ENCODE data around the gene FRMD4B. TPM values are rescaled to one million over a fixed set of nuclear protein-coding genes. Genes with fewer than 3 reads are reported as not detected.

Gene FRMD4B
- total RNA-seq, 2 experiments from 2014 or later, result 8.0 to 8.3 TPM

- Mint-ChIP-seq H3K27ac (no peak overlapping the region), H3K27me3 (peaks cover 2% of the 10 kb centered on the region), H3K36me3 (ENCODE audit: low read depth) (no peaks in the 10 kb centered on the region), H3K4me3 (no peak overlapping the region), H3K9me3 (ENCODE audit: low read depth) (peaks cover 4% of the 10 kb centered on the region), H3K4me1 (peaks cover under 1% of the 10 kb centered on the region)
- no peak for ATAC-seq
- intact Hi-C loops (cut with DNase I, micrococcal nuclease), result no loop called here
- no peak for DNase-seq
- ChIA-PET POLR2A (no interaction called here), CTCF (interaction anchor here (1.0 kb wide), 1 partner anchor 14 kb away, joined by 3 read pairs; no protein-coding TSS in a partner anchor)
Observed at GRCh38 chr3:69405067-69405466, 19.2 kb upstream of the FRMD4B start.

GRCh38 chr3:69403454-69403853, 17.6 kb upstream of the FRMD4B start:
- ChIA-PET CTCF (interaction anchor here (0.6 to 0.8 kb wide), 2 partner anchors 242 to 258 kb away, joined by 3 to 6 read pairs; no protein-coding TSS in a partner anchor), POLR2A (no interaction called here)
- peaks cover 4% of the 10 kb centered on the region for H3K27me3 Mint-ChIP-seq
- ATAC-seq (no peak), DNase-seq (no peak)
- H3K9me3 Mint-ChIP-seq (ENCODE audit: low read depth), result peaks cover 4% of the 10 kb centered on the region
- no peaks in the 10 kb centered on the region for H3K4me1 Mint-ChIP-seq
- H3K27ac Mint-ChIP-seq, result no peak overlapping the region
- no peaks in the 10 kb centered on the region for H3K36me3 Mint-ChIP-seq (ENCODE audit: low read depth)
- no peak overlapping the region for H3K4me3 Mint-ChIP-seq
- intact Hi-C loops (cut with DNase I, micrococcal nuclease), result no loop called here

- DNase-seq (no peak), ATAC-seq (no peak)
- Mint-ChIP-seq H3K36me3 (ENCODE audit: low read depth) (no peaks in the 10 kb centered on the region), H3K27me3 (peaks cover 7% of the 10 kb centered on the region), H3K27ac (no peak overlapping the region), H3K4me1 (no peaks in the 10 kb centered on the region), H3K9me3 (ENCODE audit: low read depth) (peaks cover 4% of the 10 kb centered on the region), H3K4me3 (no peak overlapping the region)
- CTCF ChIA-PET, result interaction anchor here (1.6 kb wide), 1 partner anchor 239 kb away, joined by 3 read pairs; no protein-coding TSS in a partner anchor
- intact Hi-C loops (cut with DNase I, micrococcal nuclease), result no loop called here
- POLR2A ChIA-PET, result no interaction called here
Observed at GRCh38 chr3:69400683-69401082, 14.8 kb upstream of the FRMD4B start.

GRCh38 chr3:69392850-69393249, 7.0 kb upstream of the FRMD4B start:
- Mint-ChIP-seq H3K36me3 (ENCODE audit: low read depth) (no peaks in the 10 kb centered on the region), H3K4me3 (no peak overlapping the region), H3K4me1 (no peaks in the 10 kb centered on the region), H3K27ac (no peak overlapping the region), H3K9me3 (ENCODE audit: low read depth) (no peaks in the 10 kb centered on the region), H3K27me3 (peaks cover 30% of the 10 kb centered on the region)
- intact Hi-C loops (cut with DNase I, micrococcal nuclease), result no loop called here
- CTCF ChIA-PET, result no interaction called here
- POLR2A ChIA-PET, result no interaction called here
- ATAC-seq (no peak), DNase-seq (no peak)

GRCh38 chr3:69392415-69392814, 6.5 kb upstream of the FRMD4B start:
- CTCF ChIA-PET, result no interaction called here

GRCh38 chr3:69391554-69391953, 5.7 kb upstream of the FRMD4B start:
- ChIA-PET CTCF (interaction anchor here (0.8 kb wide), 1 partner anchor 14 kb away, joined by 3 read pairs; no protein-coding TSS in a partner anchor), POLR2A (no interaction called here)
- DNase-seq, result no peak
- no peaks in the 10 kb centered on the region for H3K9me3 Mint-ChIP-seq (ENCODE audit: low read depth)
- H3K36me3 Mint-ChIP-seq (ENCODE audit: low read depth), result no peaks in the 10 kb centered on the region
- H3K4me3 Mint-ChIP-seq, result no peak overlapping the region
- intact Hi-C loops (cut with DNase I, micrococcal nuclease), result no loop called here
- no peak for ATAC-seq
- H3K4me1 Mint-ChIP-seq, result no peaks in the 10 kb centered on the region
- no peak overlapping the region for H3K27ac Mint-ChIP-seq
- peaks cover 39% of the 10 kb centered on the region for H3K27me3 Mint-ChIP-seq

More at GRCh38 chr3:69392415-69392814, 6.5 kb upstream of the FRMD4B start:
- no peak overlapping the region for H3K4me3 Mint-ChIP-seq
- no peak overlapping the region for H3K27ac Mint-ChIP-seq
- no peaks in the 10 kb centered on the region for H3K4me1 Mint-ChIP-seq
- peaks cover 34% of the 10 kb centered on the region for H3K27me3 Mint-ChIP-seq
- POLR2A ChIA-PET, result no interaction called here
- no peak for DNase-seq
- H3K9me3 Mint-ChIP-seq (ENCODE audit: low read depth), result no peaks in the 10 kb centered on the region
- H3K36me3 Mint-ChIP-seq (ENCODE audit: low read depth), result no peaks in the 10 kb centered on the region
- intact Hi-C loops (cut with DNase I, micrococcal nuclease), result no loop called here
- no peak for ATAC-seq

- intact Hi-C loops (cut with DNase I, micrococcal nuclease), result no loop called here
- CTCF ChIA-PET, result no interaction called here
- peaks cover 45% of the 10 kb centered on the region for H3K27me3 Mint-ChIP-seq
- H3K9me3 Mint-ChIP-seq (ENCODE audit: low read depth), result no peaks in the 10 kb centered on the region
- H3K4me1 Mint-ChIP-seq, result peaks cover 4% of the 10 kb centered on the region
- no peak overlapping the region for H3K4me3 Mint-ChIP-seq
- ATAC-seq (no peak), DNase-seq (no peak)
- no peak overlapping the region for H3K27ac Mint-ChIP-seq
- POLR2A ChIA-PET, result no interaction called here
- H3K36me3 Mint-ChIP-seq (ENCODE audit: low read depth), result no peaks in the 10 kb centered on the region
Observed at GRCh38 chr3:69390771-69391170, 4.9 kb upstream of the FRMD4B start.

GRCh38 chr3:69389520-69390248, 3.8 kb upstream of the FRMD4B start:
- Mint-ChIP-seq H3K4me1 (peaks cover 11% of the 10 kb centered on the region), H3K36me3 (ENCODE audit: low read depth) (no peaks in the 10 kb centered on the region), H3K4me3 (no peak overlapping the region), H3K9me3 (ENCODE audit: low read depth) (no peaks in the 10 kb centered on the region), H3K27me3 (peaks cover 50% of the 10 kb centered on the region), H3K27ac (no peak overlapping the region)
- POLR2A ChIA-PET, result no interaction called here
- CTCF ChIA-PET, result interaction anchor here (0.7 to 1.0 kb wide), 2 partner anchors 16 to 34 kb away, joined by 3 to 5 read pairs; no protein-coding TSS in a partner anchor
- intact Hi-C loops (cut with DNase I, micrococcal nuclease), result no loop called here
- ATAC-seq, result no peak
- DNase-seq, result no peak

- CTCF ChIA-PET, result interaction anchor here (1.0 to 2.9 kb wide), 4 partner anchors 10 to 226 kb away, joined by 3 to 12 read pairs (median 4); no protein-coding TSS in a partner anchor
- Mint-ChIP-seq H3K4me3 (no peak overlapping the region), H3K27ac (no peak overlapping the region), H3K27me3 (peaks cover 58% of the 10 kb centered on the region), H3K9me3 (ENCODE audit: low read depth) (no peaks in the 10 kb centered on the region), H3K4me1 (peaks cover 11% of the 10 kb centered on the region), H3K36me3 (ENCODE audit: low read depth) (no peaks in the 10 kb centered on the region)
- ATAC-seq (no peak), DNase-seq (no peak)
- POLR2A ChIA-PET, result no interaction called here
- intact Hi-C loops (cut with DNase I, micrococcal nuclease), result no loop called here
Observed at GRCh38 chr3:69388241-69388640, 2.4 kb upstream of the FRMD4B start.

- peaks cover 11% of the 10 kb centered on the region for H3K4me1 Mint-ChIP-seq
- H3K27ac Mint-ChIP-seq, result no peak overlapping the region
- intact Hi-C loops (cut with DNase I, micrococcal nuclease), result no loop called here
- ChIA-PET POLR2A (no interaction called here), CTCF (interaction anchor here (0.7 to 2.9 kb wide), 4 partner anchors 19 to 225 kb away, joined by 3 to 12 read pairs (median 4); no protein-coding TSS in a partner anchor)
- DNase-seq, result no peak
- H3K4me3 Mint-ChIP-seq, result peak overlapping the region; percentile 30
- H3K27me3 Mint-ChIP-seq, result peaks cover 52% of the 10 kb centered on the region
- no peaks in the 10 kb centered on the region for H3K36me3 Mint-ChIP-seq (ENCODE audit: low read depth)
- no peaks in the 10 kb centered on the region for H3K9me3 Mint-ChIP-seq (ENCODE audit: low read depth)
- ATAC-seq, result no peak
Observed at GRCh38 chr3:69386556-69387385, 883 bp upstream of the FRMD4B start.

- ChIA-PET CTCF (interaction anchor here (0.6 to 1.1 kb wide), 3 partner anchors 8 to 26 kb away, joined by 3 to 5 read pairs (median 4); no protein-coding TSS in a partner anchor), POLR2A (no interaction called here)
- peaks cover 49% of the 10 kb centered on the region for H3K27me3 Mint-ChIP-seq
- DNase-seq (no peak), ATAC-seq (no peak)
- no peaks in the 10 kb centered on the region for H3K9me3 Mint-ChIP-seq (ENCODE audit: low read depth)
- no peaks in the 10 kb centered on the region for H3K36me3 Mint-ChIP-seq (ENCODE audit: low read depth)
- H3K4me3 Mint-ChIP-seq, result no peak overlapping the region
- H3K27ac Mint-ChIP-seq, result no peak overlapping the region
- H3K4me1 Mint-ChIP-seq, result peaks cover 11% of the 10 kb centered on the region
- intact Hi-C loops (cut with DNase I, micrococcal nuclease), result no loop called here
Observed at GRCh38 chr3:69385123-69385722, 665 bp downstream of the FRMD4B start.

Measured in activated CD4-positive, alpha-beta T cell treated with anti-CD3 and anti-CD28 coated beads for 36 hours (primary cell).